BJ (cell line): ENCODE measurements around the gene PDE7B. TPM values are rescaled to one million over a fixed set of nuclear protein-coding genes. Genes with fewer than 3 reads are reported as not detected.
A peak's percentile ranks its signal among the peaks of the same experiment; 100 is the strongest.

Experiments used
- CTCF ChIA-PET: fragments of 350-600 bp; formaldehyde crosslinking; extraction: SDS; loops from one replicate; lab custom pipeline; 2021; ENCODE audit warnings: antibody characterized with exemption, inconsistent platforms; lab: Yijun Ruan, JAX
- POLR2A ChIA-PET: fragments of 300-600 bp; sonication (Branson Sonifier 250); formaldehyde crosslinking; extraction: SDS; loops from one replicate; lab custom pipeline; 2021; ENCODE audit warnings: antibody characterized with exemption; lab: Charles Lee
- DNase-seq: peaks from one replicate; pipeline ENCODE4 v3.0.0-alpha.2; 2011; ENCODE audit warnings: low read depth
- H3K27me3 ChIP-seq: 2 replicates; pipeline ENCODE4 v1.6.0; 2011; ENCODE audit warnings: low read length; ENCODE audit not compliant: control insufficient read depth, insufficient read depth
- H3K36me3 ChIP-seq: 2 replicates; pipeline ENCODE4 v1.5.1; 2011; ENCODE audit warnings: low read length; ENCODE audit not compliant: control insufficient read depth, insufficient read depth
- H3K4me3 ChIP-seq: 2 replicates; pipeline ENCODE4 v1.5.1; 2011; ENCODE audit warnings: low read depth, mild to moderate bottlenecking, control low read depth, low read length
- CTCF ChIP-seq: IDR thresholded peaks from 2 replicates; pipeline ENCODE4 v1.5.1; 2011; ENCODE audit warnings: low read depth, mild to moderate bottlenecking, control low read depth, inconsistent platforms, low read length, moderate library complexity; ENCODE audit not compliant: insufficient read depth
- polyA plus RNA-seq: library from polyadenylated mRNA; depleted of rRNA; stranded (reverse); fragments of >200 nt; gene quantifications from 2 replicates; pipeline ENCODE4 v1.2.3, GENCODE V29; 2011

PDE7B gene
- polyA plus RNA-seq, 1 experiment = 2.7 TPM

GRCh38 chr6:136020691-136021090, 169.2 kb downstream of the PDE7B start:
- no peak for DNase-seq
- no peak for TF ChIP-seq CTCF
- ChIA-PET POLR2A (no interaction called here), CTCF (interaction anchor here (1.3 to 1.8 kb wide), 2 partner anchors 12 kb away, joined by 4 to 5 read pairs; no protein-coding TSS in a partner anchor)
- Histone ChIP-seq H3K36me3 (no peaks in the 10 kb centered on the region), H3K27me3 (no peaks in the 10 kb centered on the region), H3K4me3 (no peak overlapping the region)

GRCh38 chr6:136022224-136022874, 170.8 kb downstream of the PDE7B start:
- H3K27me3 ChIP-seq = no peaks in the 10 kb centered on the region
- TF ChIP-seq CTCF = no peak
- ChIA-PET CTCF (interaction anchor here (1.1 to 1.8 kb wide), 2 partner anchors 10 to 18 kb away, joined by 3 to 5 read pairs; no protein-coding TSS in a partner anchor), POLR2A (no interaction called here)
- no peaks in the 10 kb centered on the region for H3K36me3 ChIP-seq
- no peak for DNase-seq
- no peak overlapping the region for H3K4me3 ChIP-seq

GRCh38 chr6:136024711-136025110, 173.2 kb downstream of the PDE7B start:
- Histone ChIP-seq H3K4me3 (no peak overlapping the region), H3K36me3 (no peaks in the 10 kb centered on the region), H3K27me3 (no peaks in the 10 kb centered on the region)
- ChIA-PET CTCF (no interaction called here), POLR2A (no interaction called here)
- no peak for DNase-seq
- no peak for TF ChIP-seq CTCF

- no peak for DNase-seq
- TF ChIP-seq CTCF = no peak
- H3K27me3 ChIP-seq = no peaks in the 10 kb centered on the region
- ChIA-PET POLR2A (no interaction called here), CTCF (interaction anchor here (0.7 to 1.0 kb wide), 2 partner anchors 9 to 11 kb away, joined by 3 to 4 read pairs; no protein-coding TSS in a partner anchor)
- H3K36me3 ChIP-seq = no peaks in the 10 kb centered on the region
- H3K4me3 ChIP-seq = no peak overlapping the region
Observed at GRCh38 chr6:136025736-136026135, 174.2 kb downstream of the PDE7B start.

GRCh38 chr6:136030131-136030530, 178.6 kb downstream of the PDE7B start:
- Histone ChIP-seq H3K4me3 (no peak overlapping the region), H3K27me3 (no peaks in the 10 kb centered on the region), H3K36me3 (no peaks in the 10 kb centered on the region)
- DNase-seq = peak; percentile 50
- TF ChIP-seq CTCF = no peak
- ChIA-PET CTCF (no interaction called here), POLR2A (no interaction called here)
